Tibial nerve (tissue), 4 donors: ENCODE data around the gene FBXL17. TPM values are rescaled to one million over a fixed set of nuclear protein-coding genes. Genes with fewer than 3 reads are reported as not detected.

Experiments
- DNase-seq, 2 donors: peaks; one replicate each; pipeline ENCODE4 v3.0.0-alpha.2; 2019; ENCODE audit warnings: low spot score in 2 of 2
- H3K27ac ChIP-seq, 4 donors: fragments of 200-600 bp; sonication (generic) in 3 of 4; one replicate each; pipeline ENCODE4 v1.5.1; 2017 to 2019; ENCODE audit warnings: mild to moderate bottlenecking in 1 of 4
- H3K27me3 ChIP-seq, 2 donors: fragments of 200-600 bp; sonication (generic) in 1 of 2; one replicate each; pipeline versions ENCODE4 v1.5.1 to v1.6.0; 2017 to 2019
- H3K36me3 ChIP-seq, 3 donors: fragments of 200-600 bp; sonication (generic); one replicate each; pipeline ENCODE4 v1.5.1; 2018 to 2019
- H3K4me1 ChIP-seq, 4 donors: fragments of 200-600 bp; sonication (generic) in 3 of 4; one replicate each; pipeline ENCODE4 v1.5.1; 2017 to 2019
- H3K4me3 ChIP-seq, 4 donors: fragments of 200-600 bp; sonication (generic) in 3 of 4; one replicate each; pipeline ENCODE4 v1.5.1; 2017 to 2019; ENCODE audit warnings: mild to moderate bottlenecking in 1 of 4, moderate library complexity in 1 of 4
- H3K9me3 ChIP-seq, 4 donors: fragments of 200-600 bp; sonication (generic) in 3 of 4; one replicate each; pipeline ENCODE4 v1.5.1; 2017 to 2019
- EP300 ChIP-seq, 2 donors: sonication (generic); formaldehyde crosslinking; IDR thresholded peaks; one replicate each; pipeline ENCODE4 v1.6.1; 2017; ENCODE audit warnings: antibody characterized with exemption in 2 of 2, mild to moderate bottlenecking in 1 of 2
- POLR2A ChIP-seq, 2 donors: fragments of 450-650 bp; IDR thresholded peaks; one replicate each; pipeline ENCODE4 v1.6.1; 2017; ENCODE audit warnings: antibody characterized with exemption in 2 of 2, mild to moderate bottlenecking in 2 of 2, moderate library complexity in 2 of 2
- WGBS, 2 donors: methylation state at CpG; one replicate each; pipeline ENCODE4 v1.1.5; 2018; 5-methylcytosine and 5-hydroxymethylcytosine counted together
- total RNA-seq, 4 donors: library from RNA; depleted of rRNA; stranded (reverse); fragments of >200 nt; gene quantifications; one replicate each; pipeline ENCODE4 v1.1.0, GENCODE V29; 2016
- TF ChIP-seq, protein P1 (sequence below), 5 experiments: fragments of 200-600 bp in 3 of 5; fragments of 450-650 bp in 2 of 5; sonication (generic) in 3 of 5; IDR thresholded peaks; one replicate each; pipeline ENCODE4 v1.5.1; 2016 to 2019; ENCODE audit warnings: antibody characterized with exemption in 5 of 5, mild to moderate bottlenecking in 3 of 5, moderate library complexity in 2 of 5

The FBXL17 gene
- total RNA-seq, 4 donors from 2014 or later, result 16.5 to 19.0 (median 17.6) TPM

DNA sequence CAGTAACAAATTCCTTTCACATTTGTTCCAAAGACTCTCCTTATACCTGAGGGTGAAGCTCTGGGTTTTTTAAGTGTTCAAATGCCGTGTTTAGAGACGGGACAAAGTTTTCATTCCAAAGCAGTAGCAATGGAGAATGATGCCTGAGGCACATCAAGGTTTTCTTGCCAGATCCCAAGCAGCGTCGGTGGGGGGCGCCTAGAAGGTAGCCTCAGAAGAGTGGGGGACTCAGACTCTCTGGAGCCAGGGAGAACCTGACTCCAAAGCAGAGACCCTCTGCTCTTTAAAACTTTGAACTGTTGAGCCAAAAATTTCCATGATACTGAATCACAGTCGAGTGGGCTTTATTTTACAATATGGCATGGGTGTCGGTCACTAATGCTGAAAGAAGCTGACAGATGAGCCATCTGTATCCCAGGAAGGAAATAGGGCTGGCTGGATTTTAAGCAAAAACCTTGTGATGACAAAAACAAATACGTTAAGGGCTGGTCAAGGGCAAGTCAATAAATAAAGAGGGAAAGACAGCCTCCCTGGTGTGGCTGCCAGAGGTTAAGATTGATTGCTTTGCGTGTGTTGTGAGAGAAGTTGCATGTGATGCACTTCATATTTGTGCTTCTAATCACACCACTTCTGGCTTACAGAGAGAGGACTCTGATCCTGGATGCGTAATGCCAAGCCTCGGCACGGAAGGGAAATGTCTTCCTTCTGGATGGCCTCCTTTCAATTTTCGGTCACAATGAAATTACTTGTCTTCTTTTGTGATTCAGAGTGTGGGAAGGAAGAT is 550.1 kb downstream of the FBXL17 start:
- TF ChIP-seq, protein P1, sequence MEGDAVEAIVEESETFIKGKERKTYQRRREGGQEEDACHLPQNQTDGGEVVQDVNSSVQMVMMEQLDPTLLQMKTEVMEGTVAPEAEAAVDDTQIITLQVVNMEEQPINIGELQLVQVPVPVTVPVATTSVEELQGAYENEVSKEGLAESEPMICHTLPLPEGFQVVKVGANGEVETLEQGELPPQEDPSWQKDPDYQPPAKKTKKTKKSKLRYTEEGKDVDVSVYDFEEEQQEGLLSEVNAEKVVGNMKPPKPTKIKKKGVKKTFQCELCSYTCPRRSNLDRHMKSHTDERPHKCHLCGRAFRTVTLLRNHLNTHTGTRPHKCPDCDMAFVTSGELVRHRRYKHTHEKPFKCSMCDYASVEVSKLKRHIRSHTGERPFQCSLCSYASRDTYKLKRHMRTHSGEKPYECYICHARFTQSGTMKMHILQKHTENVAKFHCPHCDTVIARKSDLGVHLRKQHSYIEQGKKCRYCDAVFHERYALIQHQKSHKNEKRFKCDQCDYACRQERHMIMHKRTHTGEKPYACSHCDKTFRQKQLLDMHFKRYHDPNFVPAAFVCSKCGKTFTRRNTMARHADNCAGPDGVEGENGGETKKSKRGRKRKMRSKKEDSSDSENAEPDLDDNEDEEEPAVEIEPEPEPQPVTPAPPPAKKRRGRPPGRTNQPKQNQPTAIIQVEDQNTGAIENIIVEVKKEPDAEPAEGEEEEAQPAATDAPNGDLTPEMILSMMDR (IDR thresholded peaks at IDR 0.05), result no peak
- TF ChIP-seq EP300 (IDR thresholded peaks at IDR 0.05) (no peak), POLR2A (IDR thresholded peaks at IDR 0.05) (no peak)
- H3K4me1 ChIP-seq, result no peaks in the 10 kb centered on the region
- no peak overlapping the region for H3K27ac ChIP-seq
- H3K9me3 ChIP-seq, result no peaks in the 10 kb centered on the region
- no peaks in the 10 kb centered on the region for H3K27me3 ChIP-seq
- WGBS, 2 donors, result 51 to 62% methylated on average over 13 of the region's 13 CpGs
- no peak overlapping the region for H3K4me3 ChIP-seq
- H3K36me3 ChIP-seq, result no peaks in the 10 kb centered on the region
- no peak for DNase-seq

DNA sequence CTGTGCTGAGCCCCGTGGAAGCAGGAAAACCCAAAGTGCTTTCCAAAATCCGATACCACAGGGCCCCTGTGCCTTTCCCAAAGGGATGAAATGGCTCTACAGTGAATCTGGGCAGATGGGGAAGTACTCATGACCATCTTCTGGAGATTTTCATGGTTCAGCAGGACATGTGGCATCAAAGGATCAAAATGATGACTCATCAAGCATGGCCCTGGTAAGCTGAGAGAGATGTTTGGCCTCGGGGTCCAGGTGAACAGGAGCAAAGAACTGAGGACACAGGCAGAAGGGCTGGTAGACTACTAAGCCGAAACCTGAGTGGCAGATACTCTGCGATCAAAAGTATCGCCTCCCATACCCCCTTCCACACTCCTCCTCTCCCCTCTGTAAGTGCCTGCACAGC is 551.1 kb downstream of the FBXL17 start:
- no peak for DNase-seq
- no peaks in the 10 kb centered on the region for H3K27me3 ChIP-seq
- no peaks in the 10 kb centered on the region for H3K4me1 ChIP-seq
- WGBS, 2 donors, result 75 to 81% methylated on average over 6 of the region's 6 CpGs
- no peak overlapping the region for H3K4me3 ChIP-seq
- TF ChIP-seq POLR2A (IDR thresholded peaks at IDR 0.05) (no peak), EP300 (IDR thresholded peaks at IDR 0.05) (no peak)
- TF ChIP-seq, protein P1 (IDR thresholded peaks at IDR 0.05), result no peak
- no peak overlapping the region for H3K27ac ChIP-seq
- no peaks in the 10 kb centered on the region for H3K9me3 ChIP-seq
- H3K36me3 ChIP-seq, result no peaks in the 10 kb centered on the region

DNA sequence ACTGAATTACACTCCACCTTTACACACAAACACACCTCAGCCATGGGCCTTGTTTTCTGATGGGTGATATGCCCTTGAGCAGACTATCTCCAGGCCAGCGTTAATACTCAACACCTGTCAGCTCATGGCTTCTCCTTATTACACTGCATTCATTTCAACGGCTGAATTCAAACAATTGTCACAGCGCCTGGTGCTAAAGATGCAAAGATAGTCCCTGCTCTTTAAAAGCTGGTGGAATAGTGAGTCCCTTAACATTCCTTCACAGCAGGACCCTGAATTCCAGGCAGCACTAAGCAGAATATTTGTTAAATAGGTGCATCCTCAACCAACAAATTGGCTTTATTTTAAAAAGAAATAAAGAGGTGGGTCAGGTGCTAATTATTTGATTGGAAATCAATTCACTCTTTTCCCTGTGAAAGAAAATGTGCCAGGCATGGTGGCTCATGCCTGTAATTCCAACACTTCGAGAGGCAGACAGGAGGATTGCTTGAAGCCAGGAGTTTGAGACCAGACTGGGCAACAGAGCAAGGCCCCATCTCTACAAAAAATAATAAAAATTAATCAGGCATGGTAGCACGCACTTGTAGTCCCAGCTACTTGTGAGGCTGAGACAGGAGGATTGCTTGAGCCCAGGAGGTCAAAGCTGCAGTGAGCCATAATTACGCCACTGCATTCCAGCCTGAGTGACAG is 555.4 kb downstream of the FBXL17 start:
- Histone ChIP-seq H3K36me3 (no peaks in the 10 kb centered on the region), H3K27ac (no peak overlapping the region), H3K4me3 (no peak overlapping the region), H3K9me3 (peaks cover 0 to 4% (median 0%) of the 10 kb centered on the region in 4 donors), H3K4me1 (no peaks in the 10 kb centered on the region), H3K27me3 (no peaks in the 10 kb centered on the region)
- no peak for DNase-seq
- no peak for TF ChIP-seq POLR2A (IDR thresholded peaks at IDR 0.05)
- TF ChIP-seq, protein P1 (IDR thresholded peaks at IDR 0.05), result no peak
- TF ChIP-seq EP300 (IDR thresholded peaks at IDR 0.05), result no peak
- WGBS, 2 donors, result 73 to 74% methylated on average over 6 of the region's 6 CpGs

DNA sequence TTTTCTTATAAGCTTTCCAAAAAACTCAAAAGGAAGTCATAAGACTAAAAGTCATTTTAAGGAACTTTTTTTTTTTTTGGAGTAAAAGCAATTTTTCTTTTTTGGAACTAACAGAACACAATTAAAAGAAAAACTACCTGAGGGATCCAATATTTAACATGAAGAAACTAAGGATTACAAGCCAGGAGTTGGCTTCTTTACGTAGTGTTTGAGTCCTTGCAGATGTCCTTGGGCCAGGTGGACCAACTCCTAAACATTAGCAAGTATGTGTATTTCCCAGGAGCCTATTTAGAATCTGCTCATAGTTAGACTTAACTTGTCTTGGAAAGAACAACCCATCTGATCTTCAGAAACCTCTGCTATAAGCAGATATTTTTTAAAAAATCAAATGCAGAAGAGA is 557.1 kb downstream of the FBXL17 start:
- WGBS, 2 donors, result 69 to 72% methylated on average over 1 of the region's 1 CpG
- H3K27ac ChIP-seq, result no peak overlapping the region
- TF ChIP-seq POLR2A (IDR thresholded peaks at IDR 0.05) (no peak), EP300 (IDR thresholded peaks at IDR 0.05) (no peak)
- TF ChIP-seq, protein P1 (IDR thresholded peaks at IDR 0.05), result no peak
- H3K9me3 ChIP-seq, result peaks cover 0 to 4% (median 0%) of the 10 kb centered on the region in 4 donors
- no peak overlapping the region for H3K4me3 ChIP-seq
- no peaks in the 10 kb centered on the region for H3K4me1 ChIP-seq
- no peaks in the 10 kb centered on the region for H3K27me3 ChIP-seq
- no peak for DNase-seq
- no peaks in the 10 kb centered on the region for H3K36me3 ChIP-seq

DNA sequence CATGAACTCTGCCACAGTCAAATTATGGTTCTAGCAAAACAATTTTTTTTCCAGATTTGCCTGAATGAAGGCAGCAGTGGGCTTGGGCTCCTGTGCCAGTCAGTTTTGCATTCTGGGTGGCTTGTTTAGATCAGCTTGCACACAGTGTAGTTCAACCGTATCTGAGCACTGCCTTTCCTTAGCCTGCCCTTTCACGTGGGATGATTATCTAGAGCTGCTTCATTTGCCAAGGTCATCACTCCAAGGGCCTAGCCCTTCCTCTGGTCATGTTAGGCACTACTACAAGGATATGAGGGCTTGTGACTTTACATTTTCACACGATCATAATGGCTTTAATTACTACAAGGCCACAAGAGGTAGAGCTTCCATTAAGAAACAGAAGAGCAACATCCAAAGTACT is 560.6 kb downstream of the FBXL17 start:
- H3K36me3 ChIP-seq, result no peaks in the 10 kb centered on the region
- TF ChIP-seq, protein P1 (IDR thresholded peaks at IDR 0.05), result no peak
- no peak for TF ChIP-seq POLR2A (IDR thresholded peaks at IDR 0.05)
- no peak for TF ChIP-seq EP300 (IDR thresholded peaks at IDR 0.05)
- H3K4me1 ChIP-seq, result no peaks in the 10 kb centered on the region
- no peak for DNase-seq
- no peak overlapping the region for H3K27ac ChIP-seq
- no peaks in the 10 kb centered on the region for H3K27me3 ChIP-seq
- peaks cover 0 to 4% (median 0%) of the 10 kb centered on the region in 4 donors for H3K9me3 ChIP-seq
- H3K4me3 ChIP-seq, result no peak overlapping the region
- WGBS, 2 donors, result 76% methylated on average over 3 of the region's 3 CpGs
